K562 (cell line): Measurements from ENCODE around the gene LTN1. TPM values are rescaled to one million over a fixed set of nuclear protein-coding genes. Genes with fewer than 3 reads are reported as not detected.

Experiments
- ATAC-seq: fragments of 200-7000 bp; cut with Tn5 transposase; 3 replicates; pipeline ENCODE4 v1.9.1; 2020; ENCODE audit warnings: moderate library complexity
- BruUV-seq: library from RNA; stranded (reverse); fragments of 400-500 nt; replicated peaks from 2 replicates; lab custom pipeline; 2021; lab: Mats Ljungman, UMichigan
- CTCF ChIA-PET: fragments of 300-600 bp; formaldehyde crosslinking; extraction: SDS; loops from one replicate; lab custom pipeline; 2021; ENCODE audit warnings: low intra/inter-chr PET ratio; lab: Yijun Ruan, JAX
- POLR2A ChIA-PET: fragments of 300-600, 350-650 bp; sonication (Branson Sonifier 250); formaldehyde crosslinking; extraction: SDS; loops from one replicate; lab custom pipeline; 2021; ENCODE audit warnings: antibody characterized with exemption, inconsistent platforms; lab: Yijun Ruan, JAX
- DNase-seq, 4 experiments: peaks; one replicate each; pipeline versions ENCODE4 v3.0.0 to v3.0.0-alpha.2; 2011 to 2018; ENCODE audit warnings: low spot score in 3 of 4, mixed read lengths in 3 of 4; ENCODE audit errors: extremely low read depth in 1 of 4
- FAIRE-seq: peaks from 2 replicates; lab custom pipeline; 2011; peaks lifted over from hg19 to GRCh38; lab: Jason Lieb, UNC
- H2AFZ ChIP-seq: 2 replicates; pipeline ENCODE4 v1.6.0; 2011; ENCODE audit warnings: low read depth, low read length, control low read depth, inconsistent platforms
- H3K27ac ChIP-seq: fragments of 200-600 bp; 3 replicates; pipeline ENCODE4 v1.8.0; 2011; ENCODE audit warnings: low read depth, mild to moderate bottlenecking, control low read depth, inconsistent platforms, low read length, moderate library complexity, mixed read lengths; ENCODE audit errors: extremely low read depth
- H3K27me3 ChIP-seq, 2 experiments: fragments of 300-600 bp in 1 of 2; 2 replicates in 1 of 2; 3 replicates in 1 of 2; pipeline versions ENCODE4 v1.6.0 to v1.8.0; 2011; ENCODE audit warnings: inconsistent platforms in 2 of 2, low read length in 2 of 2, mild to moderate bottlenecking in 1 of 2, mixed read lengths in 1 of 2, moderate library complexity in 1 of 2; ENCODE audit not compliant: control insufficient read depth in 2 of 2, insufficient read depth in 2 of 2
- H3K36me3 ChIP-seq: fragments of 300-600 bp; 3 replicates; pipeline ENCODE4 v1.8.0; 2011; ENCODE audit warnings: mild to moderate bottlenecking, low read length, inconsistent platforms; ENCODE audit not compliant: control insufficient read depth, insufficient read depth
- H3K4me1 ChIP-seq, 2 experiments: fragments of 200-600 bp in 1 of 2; replicated peaks in 1 of 2; 2 replicates in 1 of 2; 3 replicates in 1 of 2; pipeline versions ENCODE4 v1.5.1 to v1.8.0; 2011; ENCODE audit warnings: inconsistent platforms in 2 of 2, low read length in 2 of 2, mild to moderate bottlenecking in 1 of 2, mixed read lengths in 1 of 2, moderate library complexity in 1 of 2; ENCODE audit not compliant: control insufficient read depth in 2 of 2, insufficient read depth in 2 of 2
- H3K4me2 ChIP-seq: 2 replicates; pipeline ENCODE4 v1.6.1; 2011; ENCODE audit warnings: low read length, control low read depth, inconsistent platforms, mixed read lengths; ENCODE audit not compliant: insufficient read depth
- H3K4me3 ChIP-seq: fragments of 200-600 bp; sonication (generic), shearing (Covaris generic); 2 replicates; pipeline ENCODE4 v1.5.1; 2016; ENCODE audit warnings: control low read depth, inconsistent platforms
- H3K79me2 ChIP-seq: fragments of 200-600 bp; 3 replicates; pipeline ENCODE4 v1.8.0; 2011; ENCODE audit warnings: low read length, inconsistent platforms; ENCODE audit not compliant: control insufficient read depth, insufficient read depth
- H3K9ac ChIP-seq, 2 experiments: 2 replicates each; pipeline versions ENCODE4 v1.6.0 to v1.6.1; 2011; ENCODE audit warnings: low read depth in 2 of 2, low read length in 2 of 2, control low read depth in 1 of 2, inconsistent platforms in 1 of 2, mild to moderate bottlenecking in 1 of 2, mixed read lengths in 1 of 2; ENCODE audit not compliant: insufficient read depth in 1 of 2
- H3K9me1 ChIP-seq: one replicate; pipeline ENCODE4 v1.6.0; 2011; ENCODE audit warnings: inconsistent platforms, mild to moderate bottlenecking, low read length, moderate library complexity; ENCODE audit not compliant: control insufficient read depth, insufficient read depth
- H3K9me3 ChIP-seq: replicated peaks from 2 replicates; pipeline ENCODE4 v1.5.1; 2011; ENCODE audit warnings: low read depth, low read length, inconsistent platforms; ENCODE audit not compliant: control insufficient read depth, insufficient read depth
- H4K20me1 ChIP-seq: replicated peaks from 2 replicates; pipeline ENCODE4 v1.6.1; 2011; ENCODE audit warnings: low read length, inconsistent platforms, mixed read lengths; ENCODE audit not compliant: control insufficient read depth, insufficient read depth
- JUND ChIP-seq, 2 experiments: IDR thresholded peaks; 2 replicates in 1 of 2; 3 replicates in 1 of 2; pipeline ENCODE4 v1.6.1; 2011; ENCODE audit warnings: borderline replicate concordance in 2 of 2, low read depth in 2 of 2, low read length in 2 of 2, improper control_type of control experiment in 1 of 2, missing biosample characterization in 1 of 2, missing genetic modification characterization in 1 of 2, missing genetic modification reagents in 1 of 2
- NR2C1 ChIP-seq, 2 experiments: fragments of 450-650 bp; IDR thresholded peaks; 2 replicates each; pipeline ENCODE4 v1.6.1; 2017; ENCODE audit warnings: mild to moderate bottlenecking in 2 of 2, antibody characterized with exemption in 1 of 2, inconsistent platforms in 1 of 2, missing compliant biosample characterization in 1 of 2, missing genetic modification characterization in 1 of 2
- TBP ChIP-seq: optimal IDR thresholded peaks from 2 replicates; pipeline ENCODE3; 2011; ENCODE audit warnings: low read depth, low read length, improper control_type of control experiment
- WGBS: fragments of 100-300 bp; shearing (Covaris generic); methylation state at CpG from one replicate; pipeline ENCODE4 v1.1.6; 2016; ENCODE audit warnings: low coverage, mixed read lengths; ENCODE audit not compliant: insufficient coverage; ENCODE audit errors: missing lambda C conversion rate; 5-methylcytosine and 5-hydroxymethylcytosine counted together
- in situ Hi-C: fragments of 300-500 bp; cut with MboI; formaldehyde crosslinking; loops from 4 replicates; pipeline ENCODE4 v1.15.0; 2018; ENCODE audit warnings: inconsistent platforms, mixed read lengths
- intact Hi-C: fragments of 100-400 bp; cut with micrococcal nuclease; formaldehyde crosslinking; loops from 2 replicates; pipeline ENCODE4 v1.14.2; 2022
- polyA plus RNA-seq, 8 experiments: library from polyadenylated mRNA; depleted of rRNA in 4 of 8; stranded (reverse) in 5 of 8; unstranded in 3 of 8; fragments of >200 nt; fragmentation: Nextera tagmentation in 2 of 8; fragmentation: Illumina TruSeq in 1 of 8; extraction: Ambion mirVana in 2 of 8; extraction: Trizol in 1 of 8; gene quantifications; 2 replicates each; pipeline versions ENCODE4 v1.2.1 to v1.2.3, GENCODE V29; 2011 to 2014; ENCODE audit warnings: inconsistent platforms in 1 of 8, missing spikeins in 1 of 8
- total RNA-seq, 7 experiments: library from RNA; depleted of rRNA in 6 of 7; stranded (reverse); fragments of >200 nt in 6 of 7; fragmentation: Illumina TruSeq in 2 of 7; extraction: Trizol in 2 of 7; gene quantifications; 2 replicates each; pipeline versions ENCODE4 v1.2.1 to v1.2.3, GENCODE V29; 2011 to 2021; ENCODE audit warnings: low replicate concordance in 1 of 7
- TF ChIP-seq, protein P1 (sequence below), 2 experiments: IDR thresholded peaks in 1 of 2; conservative IDR thresholded peaks in 1 of 2; 2 replicates each; pipeline ENCODE4 v1.6.1; 2016; ENCODE audit warnings: low read depth in 2 of 2, mild to moderate bottlenecking in 1 of 2, missing compliant biosample characterization in 1 of 2, missing genetic modification characterization in 1 of 2, moderate library complexity in 1 of 2
- TF ChIP-seq, protein P2 (sequence below), 2 experiments: fragments of 450-650 bp in 1 of 2; sonication (generic) in 1 of 2; formaldehyde crosslinking in 1 of 2; IDR thresholded peaks; 2 replicates each; pipeline versions ENCODE4 v1.7.1 to v1.9.0; 2016 to 2022; ENCODE audit warnings: inconsistent platforms in 1 of 2, mild to moderate bottlenecking in 1 of 2, missing genetic modification reagents in 1 of 2

The LTN1 gene
- total and polyA plus RNA-seq, 9 of the 15 experiments (the other 6 are each of a cell fraction or from before 2014, with no cell fraction given) = 15.7 to 49.6 (median 28.7) TPM

DNA sequence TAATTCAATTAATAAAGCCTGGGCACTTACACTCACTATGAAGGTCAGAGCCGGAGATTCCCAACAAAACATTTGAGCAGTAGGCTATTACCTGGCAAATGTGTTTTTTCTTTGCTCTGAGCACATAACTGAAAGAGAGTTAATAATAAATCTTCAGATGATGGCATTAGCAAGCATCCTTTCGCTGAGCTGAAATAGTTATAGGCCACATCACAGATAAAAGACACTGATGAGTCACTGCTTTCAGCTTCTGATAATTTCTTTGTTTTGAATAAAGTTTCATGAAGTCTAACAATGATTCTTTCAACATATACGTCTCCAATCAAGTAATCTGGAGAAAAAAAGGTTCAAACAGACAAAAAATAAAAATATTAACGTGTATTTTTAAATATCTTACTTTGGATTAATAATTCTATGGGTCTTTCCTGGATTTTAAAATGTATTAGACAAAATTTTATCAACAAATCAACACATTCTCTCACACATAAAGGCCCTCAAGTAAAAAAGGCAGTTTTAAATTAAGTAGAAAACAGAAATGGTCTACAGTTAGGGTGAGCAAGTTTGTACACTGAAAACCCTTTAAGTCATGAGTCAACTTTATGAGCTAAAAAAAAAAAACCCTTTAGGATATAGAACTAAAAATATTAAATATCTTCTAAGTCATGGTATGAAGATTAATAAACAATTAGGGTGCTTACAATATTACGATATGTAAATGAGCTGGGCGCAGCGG lies 33.1 kb downstream of the LTN1 start:
- 65% methylated on average over 7 of the region's 7 CpGs for WGBS
- Histone ChIP-seq H3K4me2 (no peak overlapping the region), H3K9me1 (no peaks in the 10 kb centered on the region), H3K4me3 (no peak overlapping the region), H2AFZ (no peak overlapping the region), H3K27ac (no peak overlapping the region), H3K27me3 (no peaks in the 10 kb centered on the region), H3K9ac (no peak overlapping the region), H3K9me3 (no peaks in the 10 kb centered on the region), H4K20me1 (no peaks in the 10 kb centered on the region), H3K36me3 (peaks cover 82% of the 10 kb centered on the region), H3K79me2 (no peaks in the 10 kb centered on the region; the same call in 2 of the 3 replicates), H3K4me1 (no peaks in the 10 kb centered on the region)
- intact Hi-C loops (no loop called here), in situ Hi-C loops (no loop called here)
- ChIA-PET CTCF (no interaction called here), POLR2A (interaction anchor here (0.5 to 1.6 kb wide), 6 partner anchors 8 to 99 kb away, joined by 3 to 6 read pairs (median 3); no protein-coding TSS in a partner anchor)
- no TSS peak for BruUV-seq
- ATAC-seq = no peak
- DNase-seq = peak in 1 of 4 experiments; percentile 6
- no peak for FAIRE-seq
- peak; percentile 69 for TF ChIP-seq JUND (IDR thresholded peaks at IDR 0.05; ENCODE audit: borderline replicate concordance, low read depth, low read length)
- TF ChIP-seq JUND (tag; IDR thresholded peaks at IDR 0.05; ENCODE audit: borderline replicate concordance, low read depth, low read length) = peak; percentile 82
- TF ChIP-seq, protein P1, sequence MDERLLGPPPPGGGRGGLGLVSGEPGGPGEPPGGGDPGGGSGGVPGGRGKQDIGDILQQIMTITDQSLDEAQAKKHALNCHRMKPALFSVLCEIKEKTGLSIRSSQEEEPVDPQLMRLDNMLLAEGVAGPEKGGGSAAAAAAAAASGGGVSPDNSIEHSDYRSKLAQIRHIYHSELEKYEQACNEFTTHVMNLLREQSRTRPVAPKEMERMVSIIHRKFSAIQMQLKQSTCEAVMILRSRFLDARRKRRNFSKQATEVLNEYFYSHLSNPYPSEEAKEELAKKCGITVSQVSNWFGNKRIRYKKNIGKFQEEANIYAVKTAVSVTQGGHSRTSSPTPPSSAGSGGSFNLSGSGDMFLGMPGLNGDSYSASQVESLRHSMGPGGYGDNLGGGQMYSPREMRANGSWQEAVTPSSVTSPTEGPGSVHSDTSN (CRISPR knock-in tag; IDR thresholded peaks at IDR 0.05; ENCODE audit: low read depth) = no peak
- TF ChIP-seq, protein P1 (tag; conservative IDR thresholded peaks at IDR 0.05; ENCODE audit: low read depth) = peak; percentile 52
- peak; percentile 57 for TF ChIP-seq TBP
- TF ChIP-seq, protein P2, sequence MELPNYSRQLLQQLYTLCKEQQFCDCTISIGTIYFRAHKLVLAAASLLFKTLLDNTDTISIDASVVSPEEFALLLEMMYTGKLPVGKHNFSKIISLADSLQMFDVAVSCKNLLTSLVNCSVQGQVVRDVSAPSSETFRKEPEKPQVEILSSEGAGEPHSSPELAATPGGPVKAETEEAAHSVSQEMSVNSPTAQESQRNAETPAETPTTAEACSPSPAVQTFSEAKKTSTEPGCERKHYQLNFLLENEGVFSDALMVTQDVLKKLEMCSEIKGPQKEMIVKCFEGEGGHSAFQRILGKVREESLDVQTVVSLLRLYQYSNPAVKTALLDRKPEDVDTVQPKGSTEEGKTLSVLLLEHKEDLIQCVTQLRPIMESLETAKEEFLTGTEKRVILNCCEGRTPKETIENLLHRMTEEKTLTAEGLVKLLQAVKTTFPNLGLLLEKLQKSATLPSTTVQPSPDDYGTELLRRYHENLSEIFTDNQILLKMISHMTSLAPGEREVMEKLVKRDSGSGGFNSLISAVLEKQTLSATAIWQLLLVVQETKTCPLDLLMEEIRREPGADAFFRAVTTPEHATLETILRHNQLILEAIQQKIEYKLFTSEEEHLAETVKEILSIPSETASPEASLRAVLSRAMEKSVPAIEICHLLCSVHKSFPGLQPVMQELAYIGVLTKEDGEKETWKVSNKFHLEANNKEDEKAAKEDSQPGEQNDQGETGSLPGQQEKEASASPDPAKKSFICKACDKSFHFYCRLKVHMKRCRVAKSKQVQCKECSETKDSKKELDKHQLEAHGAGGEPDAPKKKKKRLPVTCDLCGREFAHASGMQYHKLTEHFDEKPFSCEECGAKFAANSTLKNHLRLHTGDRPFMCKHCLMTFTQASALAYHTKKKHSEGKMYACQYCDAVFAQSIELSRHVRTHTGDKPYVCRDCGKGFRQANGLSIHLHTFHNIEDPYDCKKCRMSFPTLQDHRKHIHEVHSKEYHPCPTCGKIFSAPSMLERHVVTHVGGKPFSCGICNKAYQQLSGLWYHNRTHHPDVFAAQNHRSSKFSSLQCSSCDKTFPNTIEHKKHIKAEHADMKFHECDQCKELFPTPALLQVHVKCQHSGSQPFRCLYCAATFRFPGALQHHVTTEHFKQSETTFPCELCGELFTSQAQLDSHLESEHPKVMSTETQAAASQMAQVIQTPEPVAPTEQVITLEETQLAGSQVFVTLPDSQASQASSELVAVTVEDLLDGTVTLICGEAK (IDR thresholded peaks at IDR 0.05) = peak; percentile 86
- TF ChIP-seq, protein P2 (CRISPR knock-in tag; IDR thresholded peaks at IDR 0.05) = peak; percentile 58; the same call in 1 of the 2 replicates
- no peak for TF ChIP-seq NR2C1 (IDR thresholded peaks at IDR 0.05)
- TF ChIP-seq NR2C1 (tag; IDR thresholded peaks at IDR 0.05) = no peak
